Measurements from ENCODE around the gene GOLGA6L22. TPM values are rescaled to one million over a fixed set of nuclear protein-coding genes. Genes with fewer than 3 reads are reported as not detected.
"Not testable (repeated sequence)": the region's sequence is repeated elsewhere in the genome, so short reads cannot be mapped to it uniquely, and the experiment has no call there.

Gene GOLGA6L22
- total RNA-seq, 5 donors from 2014 or later (not counting 1 experiment from before 2014, with no cell fraction given), result not detected

DNA sequence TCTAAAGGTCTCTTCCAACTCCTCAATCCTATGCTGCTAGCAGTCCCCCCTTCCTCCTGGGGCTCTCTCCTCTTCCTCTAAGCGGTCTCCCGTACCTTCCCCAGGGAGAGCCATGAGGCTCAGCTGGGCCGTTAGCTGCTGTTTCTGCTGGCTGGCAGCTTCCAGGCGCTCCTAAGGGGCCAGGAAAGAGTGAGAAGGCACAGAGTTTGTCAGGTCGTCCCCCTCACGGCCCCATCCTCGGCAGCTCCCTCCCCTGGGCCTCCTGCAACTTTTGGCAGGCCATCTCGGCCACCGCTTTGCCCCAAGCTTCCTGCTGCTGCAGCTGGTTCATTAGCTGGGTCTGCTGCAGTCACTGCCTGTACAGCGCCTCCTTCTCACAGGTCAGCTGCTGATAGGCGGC, 29.3 kb upstream of the GOLGA6L22 start:
- POLR2A ChIA-PET; CTCF ChIA-PET; H3K9me3 ChIP-seq; H3K27ac Mint-ChIP-seq; H3K27me3 Mint-ChIP-seq; H3K4me1 ChIP-seq (ENCODE audit: control insufficient read depth in 1 of 2, extremely low read depth in 1 of 2, insufficient read depth in 2 of 2, low read length in 2 of 2); H3K36me3 Mint-ChIP-seq; H3K4me1 Mint-ChIP-seq; H3K27me3 ChIP-seq (replicated peaks in 1 of 2; ENCODE audit: control insufficient read depth in 2 of 2, extremely low read depth in 1 of 2, insufficient read depth in 2 of 2, low read length in 1 of 2); H3K9me3 Mint-ChIP-seq; H3K4me3 ChIP-seq (ENCODE audit: control insufficient read depth in 1 of 2, extremely low read depth in 1 of 2, low read length in 1 of 2); H3K4me3 Mint-ChIP-seq; ATAC-seq (replicated peaks in 1 of 4); H3K27ac ChIP-seq (ENCODE audit: low read length); DNase-seq; H3K36me3 ChIP-seq (ENCODE audit: control insufficient read depth in 2 of 2, extremely low read depth in 1 of 2, insufficient read depth in 1 of 2, low read length in 1 of 2): not testable (repeated sequence)
- no CpG with 5 or more reads among the region's 11 CpGs for WGBS (ENCODE audit: insufficient coverage)

DNA sequence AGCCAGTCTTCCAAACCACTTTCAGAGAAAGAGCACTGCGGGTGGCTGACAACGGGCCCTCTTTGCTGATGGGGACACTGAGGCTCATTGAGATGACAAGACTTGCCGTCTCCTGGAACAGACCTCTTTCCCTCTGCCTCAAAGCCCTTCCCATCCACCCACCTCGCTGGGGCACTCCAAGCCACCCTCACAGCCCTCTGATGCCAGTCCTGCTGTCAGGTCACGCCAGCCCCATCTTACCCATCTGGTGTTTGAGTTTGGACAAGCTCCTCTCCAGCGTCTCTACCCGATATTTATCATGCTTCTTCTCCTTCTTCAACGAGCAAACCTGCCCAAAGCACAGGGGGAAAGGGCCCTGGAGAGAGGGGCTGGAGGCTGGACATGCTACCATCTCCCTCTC, 27.0 kb upstream of the GOLGA6L22 start:
- H3K27me3 ChIP-seq (replicated peaks in 1 of 2; ENCODE audit: control insufficient read depth in 2 of 2, extremely low read depth in 1 of 2, insufficient read depth in 2 of 2, low read length in 1 of 2); CTCF ChIA-PET; H3K9me3 ChIP-seq; H3K4me3 ChIP-seq (ENCODE audit: control insufficient read depth in 1 of 2, extremely low read depth in 1 of 2, low read length in 1 of 2); POLR2A ChIA-PET; H3K36me3 ChIP-seq (ENCODE audit: control insufficient read depth in 2 of 2, extremely low read depth in 1 of 2, insufficient read depth in 1 of 2, low read length in 1 of 2); ATAC-seq (replicated peaks in 1 of 4); H3K36me3 Mint-ChIP-seq; H3K4me1 ChIP-seq (ENCODE audit: control insufficient read depth in 1 of 2, extremely low read depth in 1 of 2, insufficient read depth in 2 of 2, low read length in 2 of 2); DNase-seq; H3K27ac ChIP-seq (ENCODE audit: low read length); H3K27me3 Mint-ChIP-seq; H3K27ac Mint-ChIP-seq; H3K4me1 Mint-ChIP-seq; H3K9me3 Mint-ChIP-seq; H3K4me3 Mint-ChIP-seq: not testable (repeated sequence)
- WGBS (ENCODE audit: insufficient coverage), result no CpG with 5 or more reads among the region's 8 CpGs

DNA sequence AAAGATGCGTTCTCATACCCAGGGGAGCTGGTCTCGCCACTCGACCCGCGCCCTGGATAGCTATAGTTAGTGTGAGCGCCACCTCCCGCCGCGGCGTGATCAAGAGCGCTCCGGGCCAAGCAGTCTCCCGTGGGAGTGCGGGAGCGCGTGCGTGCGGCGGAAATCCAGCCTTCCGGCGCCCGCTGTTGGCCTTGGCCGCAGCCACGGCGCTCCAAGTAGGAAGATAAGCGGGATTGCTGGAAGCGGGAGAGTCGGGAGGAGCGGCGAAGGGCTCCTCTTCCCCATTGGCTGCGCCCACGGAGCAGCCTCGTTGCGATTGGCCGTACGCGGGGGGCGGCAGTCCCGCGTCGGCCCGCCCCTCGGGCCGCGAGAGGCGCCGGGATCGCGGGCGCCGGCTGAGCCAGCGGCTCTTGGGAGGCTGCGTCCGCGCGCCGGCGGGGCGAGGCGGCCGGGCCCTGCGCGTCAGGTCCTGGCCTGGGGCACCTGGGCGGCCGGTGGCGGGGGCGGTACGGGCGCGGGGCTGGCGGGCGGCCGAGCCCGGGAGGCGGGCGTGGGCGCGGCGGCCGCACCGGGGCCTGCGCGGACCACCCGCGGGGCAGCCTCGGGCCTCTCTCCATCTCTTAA, 35.9 kb downstream of the GOLGA6L22 start:
- peak overlapping the region in 1 of 2 donors; percentile 15 for H3K4me3 ChIP-seq (ENCODE audit: control insufficient read depth in 1 of 2, extremely low read depth in 1 of 2, low read length in 1 of 2)
- WGBS (ENCODE audit: insufficient coverage), result no CpG with 5 or more reads among the region's 86 CpGs
- H3K4me1 Mint-ChIP-seq; H3K9me3 Mint-ChIP-seq; H3K27ac Mint-ChIP-seq; H3K36me3 ChIP-seq (ENCODE audit: control insufficient read depth in 2 of 2, extremely low read depth in 1 of 2, insufficient read depth in 1 of 2, low read length in 1 of 2); POLR2A ChIA-PET; H3K4me1 ChIP-seq (ENCODE audit: control insufficient read depth in 1 of 2, extremely low read depth in 1 of 2, insufficient read depth in 2 of 2, low read length in 2 of 2); CTCF ChIA-PET; H3K27me3 ChIP-seq (replicated peaks in 1 of 2; ENCODE audit: control insufficient read depth in 2 of 2, extremely low read depth in 1 of 2, insufficient read depth in 2 of 2, low read length in 1 of 2); H3K9me3 ChIP-seq; H3K36me3 Mint-ChIP-seq; H3K27me3 Mint-ChIP-seq; H3K27ac ChIP-seq (ENCODE audit: low read length): not testable (repeated sequence)
- peak overlapping the region; percentile 71 to 81 (median 77) for H3K4me3 Mint-ChIP-seq
- DNase-seq (peak in 30 of 35 experiments; percentile 0 to 58 (median 22)), ATAC-seq (replicated peaks in 1 of 4) (peak in 2 of 4 experiments; percentile 42 to 64)

DNA sequence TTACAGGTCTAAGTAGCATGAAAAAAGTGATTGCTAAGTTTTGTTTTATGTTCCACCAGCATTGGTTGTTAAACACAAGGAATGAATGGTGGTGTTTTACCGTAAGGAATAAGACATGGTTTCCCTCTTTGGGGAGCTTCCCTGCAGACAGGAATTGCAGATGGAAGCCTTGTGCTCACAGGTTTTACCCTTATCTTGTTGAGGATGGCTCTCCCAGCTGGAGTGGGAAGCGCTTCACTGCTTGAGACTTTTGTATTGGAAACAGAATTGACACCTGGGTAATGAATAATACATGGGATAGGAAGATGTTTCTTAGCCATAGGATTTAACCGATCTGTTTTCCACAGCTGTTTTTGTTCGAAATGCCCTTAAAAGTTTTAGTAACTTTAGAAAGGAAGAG, 38.5 kb downstream of the GOLGA6L22 start:
- H3K4me3 ChIP-seq (ENCODE audit: control insufficient read depth in 1 of 2, extremely low read depth in 1 of 2, low read length in 1 of 2); H3K27me3 Mint-ChIP-seq; H3K4me1 ChIP-seq (ENCODE audit: control insufficient read depth in 1 of 2, extremely low read depth in 1 of 2, insufficient read depth in 2 of 2, low read length in 2 of 2); H3K9me3 Mint-ChIP-seq; H3K4me1 Mint-ChIP-seq; H3K36me3 Mint-ChIP-seq; CTCF ChIA-PET; H3K9me3 ChIP-seq; ATAC-seq (replicated peaks in 1 of 4); H3K27me3 ChIP-seq (replicated peaks in 1 of 2; ENCODE audit: control insufficient read depth in 2 of 2, extremely low read depth in 1 of 2, insufficient read depth in 2 of 2, low read length in 1 of 2); H3K36me3 ChIP-seq (ENCODE audit: control insufficient read depth in 2 of 2, extremely low read depth in 1 of 2, insufficient read depth in 1 of 2, low read length in 1 of 2); H3K27ac Mint-ChIP-seq; H3K27ac ChIP-seq (ENCODE audit: low read length); POLR2A ChIA-PET; H3K4me3 Mint-ChIP-seq; DNase-seq: not testable (repeated sequence)
- WGBS (ENCODE audit: insufficient coverage), result no CpG with 5 or more reads among the region's 4 CpGs

DNA sequence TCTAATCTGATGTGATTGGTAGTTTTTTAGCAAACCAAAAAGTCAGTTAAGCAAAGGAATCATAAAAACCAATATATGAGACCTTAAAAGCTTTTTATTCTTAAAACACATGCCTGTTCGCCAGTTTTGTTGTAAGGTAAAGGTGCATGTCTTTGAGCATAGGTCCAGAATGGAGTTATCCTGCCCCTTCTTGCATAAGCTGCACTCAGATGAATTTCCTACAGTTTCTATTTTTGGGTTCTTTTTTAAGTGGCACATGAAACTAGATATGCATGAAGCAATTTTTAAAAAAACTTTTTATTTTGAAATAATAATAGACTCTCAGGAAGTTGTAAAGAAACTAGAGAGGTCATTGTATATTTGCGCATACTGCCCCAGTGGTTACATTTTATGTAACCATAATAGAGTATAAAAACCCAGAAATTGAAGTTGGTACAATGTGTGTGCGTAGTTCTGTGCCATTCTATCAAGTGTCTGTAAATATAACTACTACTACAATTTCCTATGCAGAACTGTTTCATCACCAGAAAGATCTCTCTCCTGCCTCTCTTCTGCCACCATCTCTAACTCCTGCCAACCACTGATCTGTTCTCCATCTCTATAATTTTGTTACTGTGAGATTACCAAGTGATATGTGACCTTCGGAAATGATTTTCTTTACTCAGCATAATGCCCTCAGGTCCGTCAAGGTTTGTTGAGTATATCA, 39.7 kb downstream of the GOLGA6L22 start:
- H3K4me1 Mint-ChIP-seq; DNase-seq; H3K4me3 Mint-ChIP-seq; H3K36me3 ChIP-seq (ENCODE audit: control insufficient read depth in 2 of 2, extremely low read depth in 1 of 2, insufficient read depth in 1 of 2, low read length in 1 of 2); H3K36me3 Mint-ChIP-seq; H3K27me3 ChIP-seq (replicated peaks in 1 of 2; ENCODE audit: control insufficient read depth in 2 of 2, extremely low read depth in 1 of 2, insufficient read depth in 2 of 2, low read length in 1 of 2); H3K27ac ChIP-seq (ENCODE audit: low read length); H3K9me3 Mint-ChIP-seq; POLR2A ChIA-PET; H3K27me3 Mint-ChIP-seq; CTCF ChIA-PET; H3K27ac Mint-ChIP-seq; H3K4me3 ChIP-seq (ENCODE audit: control insufficient read depth in 1 of 2, extremely low read depth in 1 of 2, low read length in 1 of 2); H3K9me3 ChIP-seq; ATAC-seq (replicated peaks in 1 of 4); H3K4me1 ChIP-seq (ENCODE audit: control insufficient read depth in 1 of 2, extremely low read depth in 1 of 2, insufficient read depth in 2 of 2, low read length in 2 of 2): not testable (repeated sequence)
- no CpG with 5 or more reads among the region's 5 CpGs for WGBS (ENCODE audit: insufficient coverage)

DNA sequence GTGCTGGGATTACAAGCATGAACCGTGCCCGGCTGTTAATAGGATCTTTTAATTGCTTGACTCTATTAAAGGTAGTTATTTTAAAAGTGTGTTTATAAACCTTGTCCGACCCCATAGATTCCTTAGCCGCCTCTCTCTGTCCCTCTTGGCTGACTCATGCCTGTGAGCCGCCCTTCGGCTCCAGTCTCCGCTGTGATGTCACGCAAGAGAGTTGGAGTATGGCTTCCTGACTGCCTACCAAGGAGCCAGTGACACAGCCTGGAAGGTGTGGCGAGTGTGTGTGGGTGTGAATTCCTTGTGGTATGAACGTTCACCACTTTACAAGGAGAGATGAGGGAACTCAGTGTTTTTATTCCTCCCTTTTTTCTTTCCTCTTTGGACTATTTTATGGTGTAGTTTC, 43.6 kb downstream of the GOLGA6L22 start:
- no CpG with 5 or more reads among the region's 10 CpGs for WGBS (ENCODE audit: insufficient coverage)
- ATAC-seq (replicated peaks in 1 of 4); H3K36me3 ChIP-seq (ENCODE audit: control insufficient read depth in 2 of 2, extremely low read depth in 1 of 2, insufficient read depth in 1 of 2, low read length in 1 of 2); H3K36me3 Mint-ChIP-seq; H3K9me3 Mint-ChIP-seq; H3K9me3 ChIP-seq; CTCF ChIA-PET; H3K27me3 Mint-ChIP-seq; H3K4me3 ChIP-seq (ENCODE audit: control insufficient read depth in 1 of 2, extremely low read depth in 1 of 2, low read length in 1 of 2); H3K4me1 ChIP-seq (ENCODE audit: control insufficient read depth in 1 of 2, extremely low read depth in 1 of 2, insufficient read depth in 2 of 2, low read length in 2 of 2); H3K4me1 Mint-ChIP-seq; H3K27ac Mint-ChIP-seq; DNase-seq; H3K27ac ChIP-seq (ENCODE audit: low read length); POLR2A ChIA-PET; H3K4me3 Mint-ChIP-seq; H3K27me3 ChIP-seq (replicated peaks in 1 of 2; ENCODE audit: control insufficient read depth in 2 of 2, extremely low read depth in 1 of 2, insufficient read depth in 2 of 2, low read length in 1 of 2): not testable (repeated sequence)

DNA sequence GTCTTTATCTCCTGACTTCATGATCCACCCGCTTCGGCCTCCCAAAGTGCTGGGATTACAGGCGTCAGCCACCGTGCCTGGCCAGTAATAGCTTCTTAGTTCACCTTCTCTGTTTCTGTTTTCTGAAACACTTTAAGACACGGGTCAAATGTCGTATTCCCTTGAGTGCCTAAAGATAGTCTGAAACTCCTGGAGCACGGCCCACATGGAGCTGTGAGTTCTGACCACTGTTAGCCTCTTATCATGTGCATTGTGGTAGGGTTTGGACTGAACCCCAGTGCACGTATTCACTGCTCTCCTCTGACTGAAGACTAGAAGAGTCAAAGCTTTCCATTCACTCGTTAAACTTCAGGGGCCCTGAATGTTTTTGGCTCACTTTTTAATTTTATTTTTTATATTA, 48.3 kb downstream of the GOLGA6L22 start:
- H3K27ac Mint-ChIP-seq; H3K9me3 Mint-ChIP-seq; CTCF ChIA-PET; H3K4me3 ChIP-seq (ENCODE audit: control insufficient read depth in 1 of 2, extremely low read depth in 1 of 2, low read length in 1 of 2); H3K4me1 Mint-ChIP-seq; H3K36me3 ChIP-seq (ENCODE audit: control insufficient read depth in 2 of 2, extremely low read depth in 1 of 2, insufficient read depth in 1 of 2, low read length in 1 of 2); POLR2A ChIA-PET; H3K9me3 ChIP-seq; ATAC-seq (replicated peaks in 1 of 4); H3K27ac ChIP-seq (ENCODE audit: low read length); H3K27me3 Mint-ChIP-seq; H3K36me3 Mint-ChIP-seq; H3K27me3 ChIP-seq (replicated peaks in 1 of 2; ENCODE audit: control insufficient read depth in 2 of 2, extremely low read depth in 1 of 2, insufficient read depth in 2 of 2, low read length in 1 of 2); H3K4me3 Mint-ChIP-seq; H3K4me1 ChIP-seq (ENCODE audit: control insufficient read depth in 1 of 2, extremely low read depth in 1 of 2, insufficient read depth in 2 of 2, low read length in 2 of 2); DNase-seq: not testable (repeated sequence)
- no CpG with 5 or more reads among the region's 9 CpGs for WGBS (ENCODE audit: insufficient coverage)

All from T-cell (primary cell).